LNCaP clone FGC (cell line): Measurements from ENCODE around the gene LYPLA2.
A peak's percentile ranks its signal among the peaks of the same experiment; 100 is the strongest.

ENCODE experiments used
- DNase-seq: peaks from one replicate; pipeline ENCODE4 v3.0.0-alpha.2; 2011; ENCODE audit warnings: low read depth
- H3K4me3 ChIP-seq: 2 replicates; pipeline ENCODE4 v1.5.1; 2011; ENCODE audit warnings: mild to moderate bottlenecking, low read depth, low read length, control low read depth
- TF ChIP-seq, protein P1 (sequence below): IDR thresholded peaks from 2 replicates; pipeline ENCODE4 v1.5.1; 2012; ENCODE audit warnings: mild to moderate bottlenecking; ENCODE audit not compliant: control insufficient read depth, insufficient read depth; ENCODE audit errors: extremely low read depth

Gene LYPLA2

GRCh38 chr1:23838401-23838866 lies 47.5 kb downstream of the LYPLA2 start:
- H3K4me3 ChIP-seq = peak overlapping the region; percentile 32; the same call in 1 of the 2 replicates
- no peak for DNase-seq
- TF ChIP-seq, protein P1, sequence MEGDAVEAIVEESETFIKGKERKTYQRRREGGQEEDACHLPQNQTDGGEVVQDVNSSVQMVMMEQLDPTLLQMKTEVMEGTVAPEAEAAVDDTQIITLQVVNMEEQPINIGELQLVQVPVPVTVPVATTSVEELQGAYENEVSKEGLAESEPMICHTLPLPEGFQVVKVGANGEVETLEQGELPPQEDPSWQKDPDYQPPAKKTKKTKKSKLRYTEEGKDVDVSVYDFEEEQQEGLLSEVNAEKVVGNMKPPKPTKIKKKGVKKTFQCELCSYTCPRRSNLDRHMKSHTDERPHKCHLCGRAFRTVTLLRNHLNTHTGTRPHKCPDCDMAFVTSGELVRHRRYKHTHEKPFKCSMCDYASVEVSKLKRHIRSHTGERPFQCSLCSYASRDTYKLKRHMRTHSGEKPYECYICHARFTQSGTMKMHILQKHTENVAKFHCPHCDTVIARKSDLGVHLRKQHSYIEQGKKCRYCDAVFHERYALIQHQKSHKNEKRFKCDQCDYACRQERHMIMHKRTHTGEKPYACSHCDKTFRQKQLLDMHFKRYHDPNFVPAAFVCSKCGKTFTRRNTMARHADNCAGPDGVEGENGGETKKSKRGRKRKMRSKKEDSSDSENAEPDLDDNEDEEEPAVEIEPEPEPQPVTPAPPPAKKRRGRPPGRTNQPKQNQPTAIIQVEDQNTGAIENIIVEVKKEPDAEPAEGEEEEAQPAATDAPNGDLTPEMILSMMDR = no peak

DNA sequence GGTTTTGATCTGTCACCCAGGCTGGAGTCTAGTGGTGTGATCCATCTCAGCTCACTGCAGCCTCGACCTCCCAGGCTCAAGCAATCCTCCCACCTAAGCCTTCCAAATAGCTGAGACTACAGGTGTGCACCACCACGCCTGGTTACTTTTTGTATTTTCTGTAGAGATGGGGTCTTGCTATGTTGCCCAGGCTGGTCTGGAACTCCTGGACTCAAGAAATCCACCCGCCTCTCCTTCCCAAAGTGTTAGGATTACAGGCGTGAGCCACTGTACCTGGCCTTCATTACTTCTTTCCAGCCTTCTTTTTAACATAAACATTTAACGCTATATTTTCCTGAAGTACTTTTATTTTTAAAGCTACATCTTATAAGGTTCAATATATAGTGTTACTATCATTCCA lies 52.7 kb downstream of the LYPLA2 start:
- TF ChIP-seq, protein P1 = no peak
- no peak for DNase-seq
- no peak overlapping the region for H3K4me3 ChIP-seq
